Measurements from ENCODE around the gene CORIN.
"Not testable (repeated sequence)": the region's sequence is repeated elsewhere in the genome, so short reads cannot be mapped to it uniquely, and the experiment has no call there.

Gene CORIN

GRCh38 chr4:47763279-47763678 lies 74.6 kb downstream of the CORIN start:
- H3K4me3 Mint-ChIP-seq: no peak overlapping the region
- peaks cover 10% of the 10 kb centered on the region for H3K27me3 Mint-ChIP-seq (ENCODE audit: low read depth, poor library complexity)
- H3K9me3 Mint-ChIP-seq: peaks cover 2% of the 10 kb centered on the region

DNA sequence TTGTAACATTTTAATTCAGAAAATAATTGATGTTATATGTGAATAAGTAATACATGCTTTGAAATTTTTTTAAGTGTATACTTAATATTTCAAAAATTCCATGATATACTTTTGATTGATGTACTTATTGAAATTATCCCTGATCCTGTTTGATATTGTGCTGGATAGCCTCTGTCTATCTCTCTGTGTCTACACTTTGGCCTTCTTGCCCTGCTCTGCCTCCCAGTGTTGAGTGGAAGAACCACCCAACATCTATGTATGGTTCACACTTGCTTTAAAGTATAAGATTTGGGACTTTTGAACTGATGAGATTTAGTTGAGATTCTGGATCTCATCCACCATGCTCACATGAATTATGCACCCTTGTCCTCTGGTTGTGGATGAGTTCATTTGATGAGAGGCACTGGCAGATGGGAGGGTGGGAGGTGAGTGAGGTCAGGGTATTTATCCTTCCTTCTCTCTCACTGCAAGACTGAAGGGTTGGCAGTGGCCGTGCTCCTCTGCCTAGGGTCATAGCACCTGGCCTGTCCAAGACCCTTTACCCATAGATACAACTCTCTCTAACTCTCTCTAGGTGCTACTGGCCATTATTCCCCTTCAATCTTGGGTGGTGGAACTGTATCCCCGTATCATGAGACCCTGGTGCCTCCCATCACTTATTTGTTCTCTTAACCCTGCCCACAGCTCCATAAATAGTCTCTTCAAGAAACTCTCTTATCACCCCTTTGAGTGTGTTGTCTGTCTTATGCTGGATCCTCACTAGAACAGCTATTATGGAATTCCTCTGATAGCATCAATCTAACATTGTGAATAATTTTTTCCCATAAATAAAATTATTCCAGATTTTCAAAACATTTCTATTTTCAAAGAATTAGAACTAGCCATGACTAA lies 75.2 kb downstream of the CORIN start:
- no peak for DNase-seq
- Mint-ChIP-seq H3K4me1 (no peaks in the 10 kb centered on the region), H3K4me3 (no peak overlapping the region), H3K27ac (peak overlapping the region; percentile 10), H3K27me3 (ENCODE audit: low read depth, poor library complexity) (peaks cover 10% of the 10 kb centered on the region), H3K36me3 (ENCODE audit: low read depth) (no peaks in the 10 kb centered on the region), H3K9me3 (peaks cover 5% of the 10 kb centered on the region)
- TF ChIP-seq CTCF (IDR thresholded peaks at IDR 0.05): no peak

More at GRCh38 chr4:47763279-47763678, 74.6 kb downstream of the CORIN start:
- H3K4me1 Mint-ChIP-seq: no peaks in the 10 kb centered on the region
- DNase-seq: no peak
- H3K27ac Mint-ChIP-seq: no peak overlapping the region
- no peak for TF ChIP-seq CTCF (IDR thresholded peaks at IDR 0.05)
- no peaks in the 10 kb centered on the region for H3K36me3 Mint-ChIP-seq (ENCODE audit: low read depth)

GRCh38 chr4:47753316-47753715 lies 84.6 kb downstream of the CORIN start:
- Mint-ChIP-seq H3K4me1 (peaks cover 19% of the 10 kb centered on the region), H3K9me3 (peaks cover 34% of the 10 kb centered on the region)
- not testable (repeated sequence) for H3K27ac Mint-ChIP-seq; H3K36me3 Mint-ChIP-seq (ENCODE audit: low read depth); H3K4me3 Mint-ChIP-seq; H3K27me3 Mint-ChIP-seq (ENCODE audit: low read depth, poor library complexity); DNase-seq

DNA sequence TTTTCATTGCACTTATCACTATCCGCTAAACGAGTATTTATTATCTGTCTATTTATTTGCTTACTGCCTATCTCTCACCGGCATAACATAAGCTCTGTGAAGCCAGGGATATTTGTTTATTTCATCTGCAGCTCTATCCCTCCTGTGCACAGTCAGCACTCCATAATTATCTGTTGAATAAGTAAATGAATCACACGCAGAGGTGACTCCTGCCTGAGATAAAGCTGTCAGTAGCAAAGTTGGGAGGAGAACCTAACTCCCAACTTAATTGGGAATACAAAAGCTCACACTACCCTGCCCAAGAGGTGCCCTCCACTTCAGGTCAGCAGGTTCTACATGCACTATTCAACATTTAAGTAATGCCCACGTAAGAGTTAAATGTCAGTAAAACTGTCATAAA lies 85.7 kb downstream of the CORIN start:
- H3K27ac Mint-ChIP-seq: peak overlapping the region; percentile 39
- no peaks in the 10 kb centered on the region for H3K27me3 Mint-ChIP-seq (ENCODE audit: low read depth, poor library complexity)
- peaks cover 6% of the 10 kb centered on the region for H3K36me3 Mint-ChIP-seq (ENCODE audit: low read depth)
- peaks cover 30% of the 10 kb centered on the region for H3K9me3 Mint-ChIP-seq
- DNase-seq: no peak
- TF ChIP-seq CTCF (IDR thresholded peaks at IDR 0.05): no peak
- peaks cover 19% of the 10 kb centered on the region for H3K4me1 Mint-ChIP-seq
- no peak overlapping the region for H3K4me3 Mint-ChIP-seq

GRCh38 chr4:47750788-47751187 lies 87.1 kb downstream of the CORIN start:
- H3K27ac Mint-ChIP-seq: no peak overlapping the region
- peaks cover 6% of the 10 kb centered on the region for H3K36me3 Mint-ChIP-seq (ENCODE audit: low read depth)
- DNase-seq: no peak
- peaks cover 19% of the 10 kb centered on the region for H3K4me1 Mint-ChIP-seq
- no peak for TF ChIP-seq CTCF (IDR thresholded peaks at IDR 0.05)
- H3K4me3 Mint-ChIP-seq: no peak overlapping the region
- peaks cover 30% of the 10 kb centered on the region for H3K9me3 Mint-ChIP-seq
- no peaks in the 10 kb centered on the region for H3K27me3 Mint-ChIP-seq (ENCODE audit: low read depth, poor library complexity)

GRCh38 chr4:47749858-47750257 lies 88.0 kb downstream of the CORIN start:
- no peak for DNase-seq
- Mint-ChIP-seq H3K4me3 (no peak overlapping the region), H3K36me3 (ENCODE audit: low read depth) (peaks cover 6% of the 10 kb centered on the region), H3K9me3 (peaks cover 25% of the 10 kb centered on the region), H3K27ac (no peak overlapping the region), H3K4me1 (peaks cover 19% of the 10 kb centered on the region), H3K27me3 (ENCODE audit: low read depth, poor library complexity) (no peaks in the 10 kb centered on the region)
- no peak for TF ChIP-seq CTCF (IDR thresholded peaks at IDR 0.05)

Measured in nephron progenitor cell (in vitro differentiated cells).